Kidney (tissue), 14 donors: ENCODE results near the gene GLIS1. TPM values are rescaled to one million over a fixed set of nuclear protein-coding genes. Genes with fewer than 3 reads are reported as not detected.

Source experiments
- DNase-seq, 5 donors: peaks; one replicate each; pipeline ENCODE4 v3.0.0-alpha.2; 2013 to 2020
- FAIRE-seq: peaks from 2 replicates; lab custom pipeline; 2012; peaks lifted over from hg19 to GRCh38; lab: Jason Lieb, UNC
- H3K27ac ChIP-seq, 2 donors: one replicate each; pipeline ENCODE4 v1.7.0; 2013; ENCODE audit warnings: low read depth in 2 of 2, low read length in 2 of 2, inconsistent platforms in 1 of 2
- H3K27me3 ChIP-seq: one replicate; pipeline ENCODE4 v1.7.1; 2013; ENCODE audit warnings: low read length, inconsistent platforms; ENCODE audit not compliant: control insufficient read depth, insufficient read depth
- H3K36me3 ChIP-seq, 3 donors: one replicate each; pipeline versions ENCODE4 v1.7.0 to v1.7.1; 2013; ENCODE audit warnings: low read length in 3 of 3, control low read depth in 1 of 3, inconsistent platforms in 1 of 3; ENCODE audit not compliant: insufficient read depth in 3 of 3, control insufficient read depth in 2 of 3
- H3K4me1 ChIP-seq, 3 donors: one replicate each; pipeline versions ENCODE4 v1.7.0 to v1.7.1; 2013; ENCODE audit warnings: low read length in 3 of 3, inconsistent platforms in 1 of 3, low read depth in 1 of 3; ENCODE audit not compliant: control insufficient read depth in 2 of 3, insufficient read depth in 2 of 3
- H3K4me3 ChIP-seq, 3 donors: one replicate each; pipeline versions ENCODE4 v1.7.0 to v1.8.1; 2013; ENCODE audit warnings: low read length in 3 of 3, control low read depth in 1 of 3, inconsistent platforms in 1 of 3
- H3K9ac ChIP-seq, 3 donors: one replicate each; pipeline versions ENCODE4 v1.7.0 to v1.7.1; 2013; ENCODE audit warnings: low read length in 3 of 3, control low read depth in 1 of 3, inconsistent platforms in 1 of 3
- H3K9me3 ChIP-seq, 3 donors: one replicate each; pipeline versions ENCODE4 v1.7.0 to v1.7.1; 2013; ENCODE audit warnings: low read length in 3 of 3, control low read depth in 1 of 3, inconsistent platforms in 1 of 3; ENCODE audit not compliant: control insufficient read depth in 2 of 3, insufficient read depth in 1 of 3
- intact Hi-C: fragments of 100-400 bp; cut with DNase I; formaldehyde crosslinking; loops from one replicate; pipeline ENCODE4 v1.11.1; 2022
- polyA plus RNA-seq: library from polyadenylated mRNA; stranded (reverse); fragments of 350-450 nt; fragmentation: Illumina TruSeq; extraction: RNeasy Lipid Tissue Mini Kit (QIAGEN cat#74804); gene quantifications from one replicate; pipeline ENCODE4 v1.2.3, GENCODE V29; 2014; ENCODE audit warnings: low read depth, low replicate concordance; ENCODE audit not compliant: insufficient read depth
- total RNA-seq: library from RNA; stranded (reverse); fragmentation: NEBNext Ultra II Directional; extraction: Animal tissue kit (Norgen Biotek cat#: 25700); gene quantifications from one replicate; pipeline ENCODE4 v1.2.1, GENCODE V29; 2021
- TF ChIP-seq, protein P1 (sequence below): IDR thresholded peaks from 3 replicates; pipeline ENCODE4 v1.5.1; 2012; ENCODE audit warnings: mild to moderate bottlenecking, moderate library complexity, borderline replicate concordance; ENCODE audit not compliant: insufficient read depth; ENCODE audit errors: extremely low read depth
- donor health status: control.
- donor health status: control.
- donor health status: control.
- donor health status: control.
- donor health status: control.
- donor health status: DM: yes; HTN: yes; CAD: no.
- donor health status: Normal renal cell carcinoma (clear cell type).

The GLIS1 gene
- total and polyA plus RNA-seq, 2 donors from 2014 or later = 3.3 to 3.7 TPM

DNA sequence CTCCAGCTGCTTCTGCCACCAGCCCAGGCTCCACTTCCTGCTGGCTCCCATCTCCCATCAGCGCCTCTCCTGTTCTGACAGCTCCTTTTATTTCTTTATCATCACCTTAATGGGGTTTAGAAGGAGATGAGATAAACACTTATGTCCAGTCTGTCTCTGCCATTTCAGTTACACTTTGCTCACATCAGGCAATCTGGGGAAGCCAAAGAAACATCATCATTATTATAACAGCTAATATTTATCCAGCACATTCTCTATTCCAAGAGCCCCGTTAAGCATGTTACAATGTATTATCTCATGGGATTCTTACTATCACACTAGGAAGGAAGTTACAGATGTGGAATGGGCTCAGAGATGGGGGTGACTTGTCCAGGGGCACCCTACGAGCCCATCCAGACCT is 248.6 kb downstream of the GLIS1 start:
- Histone ChIP-seq H3K9me3 (no peaks in the 10 kb centered on the region), H3K36me3 (no peaks in the 10 kb centered on the region), H3K27me3 (no peaks in the 10 kb centered on the region), H3K27ac (no peak overlapping the region), H3K4me3 (no peak overlapping the region), H3K4me1 (no peaks in the 10 kb centered on the region), H3K9ac (no peak overlapping the region)
- TF ChIP-seq, protein P1, sequence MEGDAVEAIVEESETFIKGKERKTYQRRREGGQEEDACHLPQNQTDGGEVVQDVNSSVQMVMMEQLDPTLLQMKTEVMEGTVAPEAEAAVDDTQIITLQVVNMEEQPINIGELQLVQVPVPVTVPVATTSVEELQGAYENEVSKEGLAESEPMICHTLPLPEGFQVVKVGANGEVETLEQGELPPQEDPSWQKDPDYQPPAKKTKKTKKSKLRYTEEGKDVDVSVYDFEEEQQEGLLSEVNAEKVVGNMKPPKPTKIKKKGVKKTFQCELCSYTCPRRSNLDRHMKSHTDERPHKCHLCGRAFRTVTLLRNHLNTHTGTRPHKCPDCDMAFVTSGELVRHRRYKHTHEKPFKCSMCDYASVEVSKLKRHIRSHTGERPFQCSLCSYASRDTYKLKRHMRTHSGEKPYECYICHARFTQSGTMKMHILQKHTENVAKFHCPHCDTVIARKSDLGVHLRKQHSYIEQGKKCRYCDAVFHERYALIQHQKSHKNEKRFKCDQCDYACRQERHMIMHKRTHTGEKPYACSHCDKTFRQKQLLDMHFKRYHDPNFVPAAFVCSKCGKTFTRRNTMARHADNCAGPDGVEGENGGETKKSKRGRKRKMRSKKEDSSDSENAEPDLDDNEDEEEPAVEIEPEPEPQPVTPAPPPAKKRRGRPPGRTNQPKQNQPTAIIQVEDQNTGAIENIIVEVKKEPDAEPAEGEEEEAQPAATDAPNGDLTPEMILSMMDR = no peak
- FAIRE-seq (no peak), DNase-seq (no peak)
- intact Hi-C loops = no loop called here

DNA sequence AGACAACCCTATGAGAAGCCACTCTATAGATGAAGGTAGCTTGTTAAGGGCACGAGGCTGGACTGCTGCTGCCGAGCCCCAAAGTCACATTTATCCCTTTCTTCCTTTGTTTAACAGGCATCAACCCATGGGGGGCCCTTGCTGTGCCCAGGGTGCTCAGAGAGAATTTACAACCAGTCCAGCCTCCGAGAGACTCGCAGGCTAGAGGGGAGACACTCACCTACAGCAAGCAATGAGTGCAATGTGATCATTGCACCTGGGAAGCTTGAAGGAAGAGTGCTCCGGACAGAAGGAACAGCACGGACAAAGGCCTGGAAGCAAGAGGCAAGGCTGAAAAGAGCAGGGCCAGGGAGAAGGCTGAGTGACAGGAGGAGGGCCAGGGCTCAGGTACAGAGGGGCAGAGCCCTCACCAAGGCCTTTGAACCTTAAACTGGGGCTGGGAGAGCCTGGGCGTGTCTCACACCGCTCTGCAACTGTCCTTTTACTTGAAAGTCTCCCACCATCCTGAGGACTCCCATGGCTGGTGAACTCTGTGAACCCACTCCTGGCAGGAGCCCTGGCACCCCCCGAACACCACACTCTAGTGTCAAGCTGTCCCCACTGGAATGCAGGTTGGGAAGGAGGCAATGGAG is 252.5 kb downstream of the GLIS1 start:
- H3K4me3 ChIP-seq = no peak overlapping the region
- H3K27me3 ChIP-seq = no peaks in the 10 kb centered on the region
- intact Hi-C loops = loop anchor here (5.0 kb wide), 2 partner anchors 196 to 266 kb away; no protein-coding TSS in a partner anchor
- no peaks in the 10 kb centered on the region for H3K4me1 ChIP-seq
- no peak overlapping the region for H3K27ac ChIP-seq
- H3K36me3 ChIP-seq = no peaks in the 10 kb centered on the region
- H3K9me3 ChIP-seq = no peaks in the 10 kb centered on the region
- no peak for FAIRE-seq
- no peak for DNase-seq
- TF ChIP-seq, protein P1 = no peak
- H3K9ac ChIP-seq = no peak overlapping the region

GRCh38 chr1:53485478-53486394 is 253.2 kb downstream of the GLIS1 start:
- Histone ChIP-seq H3K27me3 (no peaks in the 10 kb centered on the region), H3K9ac (no peak overlapping the region), H3K9me3 (no peaks in the 10 kb centered on the region), H3K27ac (no peak overlapping the region), H3K4me3 (no peak overlapping the region), H3K4me1 (no peaks in the 10 kb centered on the region), H3K36me3 (no peaks in the 10 kb centered on the region)
- FAIRE-seq = no peak
- intact Hi-C loops = loop anchor here (5.0 kb wide), 2 partner anchors 197 to 267 kb away; no protein-coding TSS in a partner anchor
- peak; percentile 88 to 93 (median 91) for DNase-seq
- TF ChIP-seq, protein P1 = peak; percentile 92
